ENCODE measurements around the gene PCDHB10.

DNA sequence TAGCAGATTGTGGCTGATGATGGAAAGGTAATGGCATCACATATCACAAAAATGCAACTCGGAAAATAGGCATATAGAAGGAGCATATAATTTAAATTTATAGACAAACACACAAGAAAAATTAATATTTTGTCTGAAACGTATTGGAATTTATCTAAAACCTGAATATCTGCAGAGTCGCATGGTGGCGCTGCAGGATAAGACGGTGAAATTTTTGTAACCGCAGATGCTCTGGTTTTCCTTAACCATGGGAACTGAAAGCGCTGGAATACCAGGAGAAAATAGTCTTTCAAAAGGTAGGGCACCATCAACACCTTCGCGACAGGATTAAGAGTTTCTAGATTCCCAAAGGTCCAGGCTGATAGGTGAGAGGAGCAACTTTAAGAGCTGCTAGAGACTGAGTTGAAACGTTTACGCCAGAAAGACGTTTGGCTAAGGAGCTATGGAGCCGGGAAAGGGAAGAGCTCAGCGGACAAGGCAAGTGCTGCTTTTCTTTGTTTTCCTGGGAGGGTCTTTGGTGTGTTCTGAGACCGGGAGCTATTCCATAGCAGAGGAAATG, 42.0 kb downstream of the PCDHB10 start:
- TF ChIP-seq, protein P1, sequence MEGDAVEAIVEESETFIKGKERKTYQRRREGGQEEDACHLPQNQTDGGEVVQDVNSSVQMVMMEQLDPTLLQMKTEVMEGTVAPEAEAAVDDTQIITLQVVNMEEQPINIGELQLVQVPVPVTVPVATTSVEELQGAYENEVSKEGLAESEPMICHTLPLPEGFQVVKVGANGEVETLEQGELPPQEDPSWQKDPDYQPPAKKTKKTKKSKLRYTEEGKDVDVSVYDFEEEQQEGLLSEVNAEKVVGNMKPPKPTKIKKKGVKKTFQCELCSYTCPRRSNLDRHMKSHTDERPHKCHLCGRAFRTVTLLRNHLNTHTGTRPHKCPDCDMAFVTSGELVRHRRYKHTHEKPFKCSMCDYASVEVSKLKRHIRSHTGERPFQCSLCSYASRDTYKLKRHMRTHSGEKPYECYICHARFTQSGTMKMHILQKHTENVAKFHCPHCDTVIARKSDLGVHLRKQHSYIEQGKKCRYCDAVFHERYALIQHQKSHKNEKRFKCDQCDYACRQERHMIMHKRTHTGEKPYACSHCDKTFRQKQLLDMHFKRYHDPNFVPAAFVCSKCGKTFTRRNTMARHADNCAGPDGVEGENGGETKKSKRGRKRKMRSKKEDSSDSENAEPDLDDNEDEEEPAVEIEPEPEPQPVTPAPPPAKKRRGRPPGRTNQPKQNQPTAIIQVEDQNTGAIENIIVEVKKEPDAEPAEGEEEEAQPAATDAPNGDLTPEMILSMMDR (optimal IDR thresholded peaks at IDR 0.05 in 1 of 3, IDR thresholded peaks at IDR 0.05 in 1 of 3, conservative IDR thresholded peaks at IDR 0.05 in 1 of 3; ENCODE audit: extremely low read depth in 1 of 3, insufficient read depth in 2 of 3, low read length in 3 of 3), result no peak
- no peak for TF ChIP-seq EZH2 (IDR thresholded peaks at IDR 0.05; ENCODE audit: low read length)
